ENCODE data around the gene HMGN2.

Gene HMGN2

GRCh38 chr1:26478988-26479387, 6.7 kb downstream of the HMGN2 start:
- H3K27me3 ChIP-seq (ENCODE audit: insufficient read depth, poor library complexity, severe bottlenecking): no peaks in the 10 kb centered on the region

GRCh38 chr1:26482921-26483320, 10.7 kb downstream of the HMGN2 start:
- H3K4me3 ChIP-seq (ENCODE audit: severe bottlenecking): no peak overlapping the region
- TF ChIP-seq CTCF (IDR thresholded peaks at IDR 0.05; ENCODE audit: poor library complexity, severe bottlenecking): no peak
- H3K27ac ChIP-seq (ENCODE audit: poor library complexity, severe bottlenecking): no peak overlapping the region
- DNase-seq (ENCODE audit: low spot score) (no peak), ATAC-seq (ENCODE audit: low read depth) (no peak)
- H3K27me3 ChIP-seq (ENCODE audit: insufficient read depth, poor library complexity, severe bottlenecking): no peaks in the 10 kb centered on the region
- H3K36me3 ChIP-seq (ENCODE audit: low read depth): peaks cover 13% of the 10 kb centered on the region
- H3K4me1 ChIP-seq (ENCODE audit: insufficient read depth, poor library complexity, severe bottlenecking): peaks cover 6% of the 10 kb centered on the region
- no peaks in the 10 kb centered on the region for H3K9me3 ChIP-seq (ENCODE audit: severe bottlenecking)

More at GRCh38 chr1:26478988-26479387, 6.7 kb downstream of the HMGN2 start:
- no peaks in the 10 kb centered on the region for H3K9me3 ChIP-seq (ENCODE audit: severe bottlenecking)
- H3K4me1 ChIP-seq (ENCODE audit: insufficient read depth, poor library complexity, severe bottlenecking): peaks cover under 1% of the 10 kb centered on the region
- no peak overlapping the region for H3K27ac ChIP-seq (ENCODE audit: poor library complexity, severe bottlenecking)
- DNase-seq (ENCODE audit: low spot score) (no peak), ATAC-seq (ENCODE audit: low read depth) (no peak)
- peaks cover 48% of the 10 kb centered on the region for H3K36me3 ChIP-seq (ENCODE audit: low read depth)
- TF ChIP-seq CTCF (IDR thresholded peaks at IDR 0.05; ENCODE audit: poor library complexity, severe bottlenecking): no peak
- no peak overlapping the region for H3K4me3 ChIP-seq (ENCODE audit: severe bottlenecking)

- DNase-seq (ENCODE audit: low spot score) (no peak), ATAC-seq (ENCODE audit: low read depth) (no peak)
- peaks cover 6% of the 10 kb centered on the region for H3K4me1 ChIP-seq (ENCODE audit: insufficient read depth, poor library complexity, severe bottlenecking)
- no peak for TF ChIP-seq CTCF (IDR thresholded peaks at IDR 0.05; ENCODE audit: poor library complexity, severe bottlenecking)
- H3K9me3 ChIP-seq (ENCODE audit: severe bottlenecking): no peaks in the 10 kb centered on the region
- peaks cover 6% of the 10 kb centered on the region for H3K36me3 ChIP-seq (ENCODE audit: low read depth)
- no peak overlapping the region for H3K4me3 ChIP-seq (ENCODE audit: severe bottlenecking)
- H3K27me3 ChIP-seq (ENCODE audit: insufficient read depth, poor library complexity, severe bottlenecking): no peaks in the 10 kb centered on the region
- H3K27ac ChIP-seq (ENCODE audit: poor library complexity, severe bottlenecking): no peak overlapping the region
These were observed 11.7 kb downstream of the HMGN2 start for GRCh38 chr1:26483980-26484379.

GRCh38 chr1:26490155-26490554, 17.9 kb downstream of the HMGN2 start:
- no peak overlapping the region for H3K27ac ChIP-seq (ENCODE audit: poor library complexity, severe bottlenecking)
- H3K27me3 ChIP-seq (ENCODE audit: insufficient read depth, poor library complexity, severe bottlenecking): no peaks in the 10 kb centered on the region
- ATAC-seq (ENCODE audit: low read depth) (no peak), DNase-seq (ENCODE audit: low spot score) (no peak)
- H3K4me3 ChIP-seq (ENCODE audit: severe bottlenecking): no peak overlapping the region
- peaks cover 6% of the 10 kb centered on the region for H3K4me1 ChIP-seq (ENCODE audit: insufficient read depth, poor library complexity, severe bottlenecking)
- H3K36me3 ChIP-seq (ENCODE audit: low read depth): no peaks in the 10 kb centered on the region
- no peaks in the 10 kb centered on the region for H3K9me3 ChIP-seq (ENCODE audit: severe bottlenecking)
- no peak for TF ChIP-seq CTCF (IDR thresholded peaks at IDR 0.05; ENCODE audit: poor library complexity, severe bottlenecking)

- Histone ChIP-seq H3K4me3 (ENCODE audit: severe bottlenecking) (no peak overlapping the region), H3K27ac (ENCODE audit: poor library complexity, severe bottlenecking) (no peak overlapping the region), H3K9me3 (ENCODE audit: severe bottlenecking) (no peaks in the 10 kb centered on the region), H3K27me3 (ENCODE audit: insufficient read depth, poor library complexity, severe bottlenecking) (no peaks in the 10 kb centered on the region), H3K4me1 (ENCODE audit: insufficient read depth, poor library complexity, severe bottlenecking) (no peaks in the 10 kb centered on the region), H3K36me3 (ENCODE audit: low read depth) (no peaks in the 10 kb centered on the region)
- DNase-seq (ENCODE audit: low spot score) (no peak), ATAC-seq (ENCODE audit: low read depth) (no peak)
- TF ChIP-seq CTCF (IDR thresholded peaks at IDR 0.05; ENCODE audit: poor library complexity, severe bottlenecking): no peak
These were observed 21.0 kb downstream of the HMGN2 start for GRCh38 chr1:26493267-26493666.

Data from RWPE2 (cell line).